T-helper 22 cell (primary cell): Measurements from ENCODE around the gene RNF169.
"Not testable (repeated sequence)": the region's sequence is repeated elsewhere in the genome, so short reads cannot be mapped to it uniquely, and the experiment has no call there.

ENCODE experiments used
- DNase-seq: peaks from one replicate; pipeline ENCODE4 v3.0.0-alpha.2; 2020; ENCODE audit warnings: low read depth

Gene RNF169

GRCh38 chr11:74768172-74768651, 19.6 kb downstream of the RNF169 start:
- not testable (repeated sequence) for DNase-seq

GRCh38 chr11:74769055-74769707, 20.5 kb downstream of the RNF169 start:
- DNase-seq = no peak

GRCh38 chr11:74770456-74770855, 21.8 kb downstream of the RNF169 start:
- no peak for DNase-seq

- DNase-seq = no peak
These were observed 22.5 kb downstream of the RNF169 start for GRCh38 chr11:74771139-74771538.

GRCh38 chr11:74773476-74773875, 24.8 kb downstream of the RNF169 start:
- no peak for DNase-seq

- no peak for DNase-seq
These were observed 27.1 kb downstream of the RNF169 start for GRCh38 chr11:74775762-74776161.

GRCh38 chr11:74776546-74776945, 27.9 kb downstream of the RNF169 start:
- DNase-seq = no peak

GRCh38 chr11:74777038-74777437, 28.4 kb downstream of the RNF169 start:
- DNase-seq = no peak

GRCh38 chr11:74777877-74778276, 29.2 kb downstream of the RNF169 start:
- DNase-seq = no peak

- DNase-seq = no peak
These were observed 29.9 kb downstream of the RNF169 start for GRCh38 chr11:74778581-74778980.

- DNase-seq = no peak
These were observed 31.8 kb downstream of the RNF169 start for GRCh38 chr11:74780248-74781005.

- no peak for DNase-seq
These were observed 34.7 kb downstream of the RNF169 start for GRCh38 chr11:74783241-74783871.

GRCh38 chr11:74784234-74784633, 35.6 kb downstream of the RNF169 start:
- no peak for DNase-seq

- no peak for DNase-seq
These were observed 36.1 kb downstream of the RNF169 start for GRCh38 chr11:74784726-74785125.

- no peak for DNase-seq
These were observed 37.9 kb downstream of the RNF169 start for GRCh38 chr11:74786574-74786973.

GRCh38 chr11:74791333-74792100, 42.9 kb downstream of the RNF169 start:
- DNase-seq = no peak

GRCh38 chr11:74806267-74806666, 57.6 kb downstream of the RNF169 start:
- DNase-seq = no peak

GRCh38 chr11:74809801-74810200, 61.2 kb downstream of the RNF169 start:
- DNase-seq = no peak

- no peak for DNase-seq
These were observed 67.3 kb downstream of the RNF169 start for GRCh38 chr11:74815966-74816365.

- no peak for DNase-seq
These were observed 68.0 kb downstream of the RNF169 start for GRCh38 chr11:74816664-74817063.

- DNase-seq = no peak
These were observed 69.8 kb downstream of the RNF169 start for GRCh38 chr11:74818283-74818946.

- DNase-seq = no peak
These were observed 70.8 kb downstream of the RNF169 start for GRCh38 chr11:74819400-74819799.
